Prostate gland (tissue), 2 donors: ENCODE measurements around the gene MRPL53. TPM values are rescaled to one million over a fixed set of nuclear protein-coding genes. Genes with fewer than 3 reads are reported as not detected.
"Not testable (repeated sequence)": the region's sequence is repeated elsewhere in the genome, so short reads cannot be mapped to it uniquely, and the experiment has no call there.

ENCODE experiments used
- DNase-seq: peaks from one replicate; pipeline ENCODE4 v3.0.0-alpha.2; 2019; ENCODE audit warnings: low spot score
- H3K27ac ChIP-seq, 2 donors: fragments of 200-600 bp; sonication (generic); 2 replicates each; pipeline ENCODE4 v1.5.1; 2017 to 2019
- H3K27me3 ChIP-seq: fragments of 200-600 bp; sonication (generic); replicated peaks from 2 replicates; pipeline ENCODE4 v1.5.1; 2019; ENCODE audit not compliant: insufficient read depth
- H3K36me3 ChIP-seq, 2 donors: fragments of 200-600 bp; sonication (generic); 1 replicate in 1 of 2; 2 replicates in 1 of 2; pipeline versions ENCODE4 v1.5.1 to v1.8.1; 2017 to 2019
- H3K4me1 ChIP-seq: fragments of 200-600 bp; sonication (generic); replicated peaks from 2 replicates; pipeline ENCODE4 v1.5.1; 2019
- H3K4me3 ChIP-seq, 2 donors: fragments of 200-600 bp; sonication (generic); 2 replicates each; pipeline ENCODE4 v1.5.1; 2017 to 2019
- H3K9me3 ChIP-seq: fragments of 200-600 bp; sonication (generic); 2 replicates; pipeline ENCODE4 v1.5.1; 2017
- POLR2A ChIP-seq: fragments of 450-650 bp; IDR thresholded peaks from one replicate; pipeline ENCODE4 v1.6.1; 2016; ENCODE audit warnings: antibody characterized with exemption, mild to moderate bottlenecking
- POLR2AphosphoS5 ChIP-seq: sonication (generic); formaldehyde crosslinking; IDR thresholded peaks from one replicate; pipeline ENCODE4 v1.6.1; 2017; ENCODE audit warnings: antibody characterized with exemption
- WGBS: methylation state at CpG from one replicate; pipeline ENCODE4 v1.1.5; 2018; 5-methylcytosine and 5-hydroxymethylcytosine counted together
- intact Hi-C: fragments of 100-400 bp; cut with DNase I; formaldehyde crosslinking; loops from one replicate; pipeline ENCODE4 v1.14.2; 2022
- total RNA-seq, 2 donors: library from RNA; depleted of rRNA; stranded (reverse); fragments of >200 nt; gene quantifications; one replicate each; pipeline ENCODE4 v1.1.0, GENCODE V29; 2016
- TF ChIP-seq, protein P1 (sequence below), 4 experiments: fragments of 200-600 bp in 2 of 4; fragments of 450-650 bp in 2 of 4; sonication (generic) in 2 of 4; IDR thresholded peaks; 1 replicate in 3 of 4; 2 replicates in 1 of 4; pipeline ENCODE4 v1.5.1; 2016 to 2019; ENCODE audit warnings: antibody characterized with exemption in 4 of 4, mild to moderate bottlenecking in 2 of 4, moderate library complexity in 2 of 4

Gene MRPL53
- total RNA-seq, 2 donors from 2014 or later, result 28.2 to 63.3 TPM

DNA sequence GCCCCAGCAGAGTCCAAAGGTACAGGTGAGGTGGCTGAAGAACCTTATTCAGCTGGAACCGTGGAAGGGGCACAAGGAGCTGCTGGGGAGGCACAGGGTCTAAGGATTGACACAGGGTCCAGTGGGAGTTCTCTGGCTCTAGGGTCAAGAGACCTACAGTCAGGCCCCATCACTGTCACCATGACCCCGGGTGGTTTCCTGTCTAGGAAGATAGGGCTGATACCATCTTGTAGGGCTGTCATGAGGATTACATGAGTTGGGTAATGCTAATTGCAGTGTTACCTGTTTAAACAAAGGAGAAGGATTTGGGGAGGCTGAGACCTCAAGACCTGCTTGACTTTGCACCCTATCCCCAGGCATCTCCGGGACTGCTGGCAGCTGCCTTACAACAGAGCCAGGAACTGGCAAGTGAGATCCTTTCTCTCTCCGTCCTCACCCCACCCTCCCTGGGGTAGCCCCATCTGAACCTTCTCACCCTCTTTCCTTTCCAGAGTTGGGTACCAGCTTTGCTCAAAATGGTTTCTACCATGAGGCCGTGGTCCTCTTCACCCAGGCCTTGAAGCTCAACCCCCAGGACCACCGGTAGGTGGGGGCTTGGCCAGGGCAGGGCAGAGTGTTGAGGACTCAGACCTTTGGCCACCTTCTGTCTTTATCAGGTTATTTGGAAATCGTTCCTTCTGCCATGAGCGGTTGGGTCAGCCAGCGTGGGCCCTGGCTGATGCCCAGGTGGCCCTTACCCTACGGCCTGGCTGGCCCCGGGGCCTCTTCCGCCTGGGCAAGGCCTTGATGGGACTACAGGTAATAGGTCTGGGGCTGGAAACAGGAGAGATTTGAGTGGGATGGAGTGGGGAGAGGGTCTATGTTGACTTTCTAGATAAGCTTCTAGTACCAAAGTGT is 19.4 kb upstream of the MRPL53 start:
- Histone ChIP-seq H3K4me3 (no peak overlapping the region), H3K4me1 (no peaks in the 10 kb centered on the region), H3K9me3 (no peaks in the 10 kb centered on the region), H3K27ac (no peak overlapping the region), H3K27me3 (no peaks in the 10 kb centered on the region), H3K36me3 (peaks cover 17 to 24% of the 10 kb centered on the region in 2 donors)
- no peak for DNase-seq
- WGBS, result 92% methylated on average over 12 of the region's 12 CpGs
- TF ChIP-seq POLR2A (no peak), POLR2AphosphoS5 (no peak)
- TF ChIP-seq, protein P1, sequence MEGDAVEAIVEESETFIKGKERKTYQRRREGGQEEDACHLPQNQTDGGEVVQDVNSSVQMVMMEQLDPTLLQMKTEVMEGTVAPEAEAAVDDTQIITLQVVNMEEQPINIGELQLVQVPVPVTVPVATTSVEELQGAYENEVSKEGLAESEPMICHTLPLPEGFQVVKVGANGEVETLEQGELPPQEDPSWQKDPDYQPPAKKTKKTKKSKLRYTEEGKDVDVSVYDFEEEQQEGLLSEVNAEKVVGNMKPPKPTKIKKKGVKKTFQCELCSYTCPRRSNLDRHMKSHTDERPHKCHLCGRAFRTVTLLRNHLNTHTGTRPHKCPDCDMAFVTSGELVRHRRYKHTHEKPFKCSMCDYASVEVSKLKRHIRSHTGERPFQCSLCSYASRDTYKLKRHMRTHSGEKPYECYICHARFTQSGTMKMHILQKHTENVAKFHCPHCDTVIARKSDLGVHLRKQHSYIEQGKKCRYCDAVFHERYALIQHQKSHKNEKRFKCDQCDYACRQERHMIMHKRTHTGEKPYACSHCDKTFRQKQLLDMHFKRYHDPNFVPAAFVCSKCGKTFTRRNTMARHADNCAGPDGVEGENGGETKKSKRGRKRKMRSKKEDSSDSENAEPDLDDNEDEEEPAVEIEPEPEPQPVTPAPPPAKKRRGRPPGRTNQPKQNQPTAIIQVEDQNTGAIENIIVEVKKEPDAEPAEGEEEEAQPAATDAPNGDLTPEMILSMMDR (IDR thresholded peaks at IDR 0.05), result no peak
- intact Hi-C loops, result no loop called here

- no peak for DNase-seq
- WGBS, result 92% methylated on average over 9 of the region's 9 CpGs
- intact Hi-C loops, result no loop called here
These were observed 17.4 kb upstream of the MRPL53 start for GRCh38 chr2:74489906-74490305.

GRCh38 chr2:74488643-74489481 is 16.4 kb upstream of the MRPL53 start:
- WGBS, result 92% methylated on average over 9 of the region's 9 CpGs
- no peaks in the 10 kb centered on the region for H3K9me3 ChIP-seq
- H3K4me3 ChIP-seq, result no peak overlapping the region
- intact Hi-C loops, result no loop called here
- H3K36me3 ChIP-seq, result peaks cover 17 to 24% of the 10 kb centered on the region in 2 donors
- no peaks in the 10 kb centered on the region for H3K4me1 ChIP-seq
- H3K27ac ChIP-seq, result no peak overlapping the region
- TF ChIP-seq, protein P1 (IDR thresholded peaks at IDR 0.05), result no peak
- no peak for TF ChIP-seq POLR2A
- no peak for TF ChIP-seq POLR2AphosphoS5
- no peak for DNase-seq
- no peaks in the 10 kb centered on the region for H3K27me3 ChIP-seq

More at GRCh38 chr2:74489906-74490305, 17.4 kb upstream of the MRPL53 start:
- no peaks in the 10 kb centered on the region for H3K4me1 ChIP-seq
- no peaks in the 10 kb centered on the region for H3K27me3 ChIP-seq
- H3K36me3 ChIP-seq, result peaks cover 17 to 24% of the 10 kb centered on the region in 2 donors
- TF ChIP-seq POLR2AphosphoS5 (no peak), POLR2A (no peak)
- TF ChIP-seq, protein P1 (IDR thresholded peaks at IDR 0.05), result no peak
- H3K9me3 ChIP-seq, result no peaks in the 10 kb centered on the region
- H3K27ac ChIP-seq, result no peak overlapping the region
- no peak overlapping the region for H3K4me3 ChIP-seq

DNA sequence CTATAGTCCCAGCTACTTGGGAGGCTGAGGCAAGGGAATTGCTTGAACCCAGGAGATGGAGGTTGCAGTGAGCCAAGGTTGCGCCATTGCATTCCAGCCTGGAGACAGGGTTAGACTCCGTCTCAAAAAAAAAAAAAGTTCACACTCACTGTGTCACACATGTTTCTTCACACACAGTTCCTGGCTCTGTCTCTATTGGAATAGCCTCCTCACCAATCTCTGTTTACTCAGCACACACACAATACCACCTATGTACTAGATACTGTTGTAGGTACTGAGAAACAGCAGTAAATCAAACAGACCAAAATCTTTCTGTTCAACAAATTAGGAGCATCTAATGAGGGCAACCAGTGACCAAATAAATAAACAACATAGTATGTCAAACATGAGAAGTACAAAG is 13.7 kb upstream of the MRPL53 start:
- Histone ChIP-seq H3K4me3 (no peak overlapping the region), H3K36me3 (peaks cover 0 to 5% of the 10 kb centered on the region in 2 donors), H3K27me3 (no peaks in the 10 kb centered on the region), H3K27ac (no peak overlapping the region), H3K4me1 (peaks cover 7% of the 10 kb centered on the region), H3K9me3 (no peaks in the 10 kb centered on the region)
- 87% methylated on average over 2 of the region's 2 CpGs for WGBS
- no peak for DNase-seq
- intact Hi-C loops, result no loop called here
- TF ChIP-seq, protein P1 (IDR thresholded peaks at IDR 0.05), result no peak
- no peak for TF ChIP-seq POLR2AphosphoS5
- no peak for TF ChIP-seq POLR2A

DNA sequence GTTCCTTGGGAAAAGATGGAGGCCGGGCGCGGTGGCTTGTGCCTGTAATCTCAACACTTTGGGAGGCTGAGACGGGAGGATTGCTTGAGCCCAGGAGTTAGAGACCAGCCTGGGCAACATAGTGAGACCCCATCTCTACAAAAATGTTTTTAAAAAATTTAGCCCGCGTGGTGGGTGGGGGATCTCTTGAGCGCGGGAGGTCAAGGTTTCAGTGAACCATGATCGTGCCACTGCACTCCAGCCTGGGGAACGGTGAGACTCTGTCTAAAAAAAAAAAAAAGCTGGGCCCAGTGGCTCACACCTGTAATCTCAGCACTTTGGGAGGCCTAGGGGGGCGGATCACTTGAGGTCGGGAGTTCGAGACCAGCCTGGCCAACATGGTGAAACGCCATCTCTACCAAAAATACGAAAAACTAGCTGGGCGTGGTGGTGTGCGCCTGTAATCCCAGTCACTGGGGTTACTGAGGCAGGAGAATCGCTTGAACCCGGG is 11.2 kb upstream of the MRPL53 start:
- intact Hi-C loops, result loop anchor here (1.0 to 2.0 kb wide), 2 partner anchors 46 to 103 kb away; partner anchors contain the start of genes AUP1 and HTRA2
- 83% methylated on average over 19 of the region's 19 CpGs for WGBS
- H3K27me3 ChIP-seq, H3K36me3 ChIP-seq, DNase-seq, H3K9me3 ChIP-seq: not testable (repeated sequence)
- Histone ChIP-seq H3K27ac (peak overlapping the region in 1 of 2 donors; percentile 83), H3K4me3 (peak overlapping the region; percentile 74 to 84), H3K4me1 (peaks cover 13% of the 10 kb centered on the region)
